NB4 (cell line): ENCODE results near the gene MAP3K8.

ENCODE experiments used
- DNase-seq: peaks from one replicate; pipeline ENCODE4 v3.0.0; 2010; ENCODE audit warnings: low read depth
- H3K4me3 ChIP-seq: one replicate; pipeline ENCODE4 v1.5.1; 2011; ENCODE audit warnings: mild to moderate bottlenecking, low read depth, low read length, moderate library complexity
- CTCF ChIP-seq: IDR thresholded peaks from one replicate; pipeline ENCODE4 v1.5.1; 2012; ENCODE audit warnings: low read depth, low read length
- MAX ChIP-seq: IDR thresholded peaks from 2 replicates; pipeline ENCODE4 v1.6.1; 2011; ENCODE audit warnings: low read depth, low read length
- MYC ChIP-seq: IDR thresholded peaks from 2 replicates; pipeline ENCODE4 v1.6.1; 2011; ENCODE audit warnings: low read depth, low read length
- POLR2A ChIP-seq: IDR thresholded peaks from 2 replicates; pipeline ENCODE4 v1.6.1; 2011; ENCODE audit warnings: mild to moderate bottlenecking; ENCODE audit not compliant: insufficient read length; ENCODE audit errors: extremely low read depth

MAP3K8 gene

DNA sequence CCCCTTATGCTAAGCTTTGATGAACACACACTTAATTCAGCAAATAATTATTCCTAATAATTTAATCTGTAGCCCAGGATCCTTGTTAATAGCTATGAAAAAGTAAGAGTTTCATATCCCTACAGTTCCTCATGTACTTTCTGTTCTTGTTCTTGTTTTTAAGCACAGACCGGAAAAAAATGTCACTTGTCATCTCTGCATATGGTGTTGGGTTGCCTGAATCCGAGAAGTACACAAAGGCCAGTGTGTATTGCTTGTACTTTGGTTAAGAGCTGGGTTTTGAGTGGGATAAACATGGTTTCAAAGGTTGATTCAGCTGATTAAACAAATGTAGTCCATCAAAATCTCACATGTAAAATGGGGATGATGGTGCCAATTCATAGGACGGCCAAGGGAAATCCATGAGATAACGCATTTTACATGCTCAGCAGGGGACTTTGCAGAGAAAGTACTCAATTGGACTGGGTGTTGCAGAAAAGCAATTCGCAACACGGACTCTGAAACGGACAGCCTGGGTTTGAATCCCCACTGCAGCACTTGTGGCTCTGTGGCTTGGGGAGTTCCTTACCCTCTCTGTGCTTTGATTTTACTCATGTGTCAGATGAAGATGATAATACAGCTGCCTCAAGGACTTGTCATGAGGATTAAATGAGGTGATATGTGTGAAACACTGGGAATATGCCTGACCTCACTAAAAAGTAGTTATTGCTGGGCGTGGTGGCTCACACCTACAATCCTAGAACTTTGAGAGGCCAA, 71.7 kb downstream of the MAP3K8 start:
- TF ChIP-seq POLR2A = no peak
- no peak for TF ChIP-seq MYC
- TF ChIP-seq CTCF = no peak
- no peak for TF ChIP-seq MAX

GRCh38 chr10:30509508-30509907, 75.5 kb downstream of the MAP3K8 start:
- no peak overlapping the region for H3K4me3 ChIP-seq
- no peak for TF ChIP-seq MYC
- no peak for TF ChIP-seq CTCF
- TF ChIP-seq POLR2A = no peak
- TF ChIP-seq MAX = no peak
- no peak for DNase-seq

More for the DNA sequence above, 71.7 kb downstream of the MAP3K8 start:
- no peak for DNase-seq
- no peak overlapping the region for H3K4me3 ChIP-seq

DNA sequence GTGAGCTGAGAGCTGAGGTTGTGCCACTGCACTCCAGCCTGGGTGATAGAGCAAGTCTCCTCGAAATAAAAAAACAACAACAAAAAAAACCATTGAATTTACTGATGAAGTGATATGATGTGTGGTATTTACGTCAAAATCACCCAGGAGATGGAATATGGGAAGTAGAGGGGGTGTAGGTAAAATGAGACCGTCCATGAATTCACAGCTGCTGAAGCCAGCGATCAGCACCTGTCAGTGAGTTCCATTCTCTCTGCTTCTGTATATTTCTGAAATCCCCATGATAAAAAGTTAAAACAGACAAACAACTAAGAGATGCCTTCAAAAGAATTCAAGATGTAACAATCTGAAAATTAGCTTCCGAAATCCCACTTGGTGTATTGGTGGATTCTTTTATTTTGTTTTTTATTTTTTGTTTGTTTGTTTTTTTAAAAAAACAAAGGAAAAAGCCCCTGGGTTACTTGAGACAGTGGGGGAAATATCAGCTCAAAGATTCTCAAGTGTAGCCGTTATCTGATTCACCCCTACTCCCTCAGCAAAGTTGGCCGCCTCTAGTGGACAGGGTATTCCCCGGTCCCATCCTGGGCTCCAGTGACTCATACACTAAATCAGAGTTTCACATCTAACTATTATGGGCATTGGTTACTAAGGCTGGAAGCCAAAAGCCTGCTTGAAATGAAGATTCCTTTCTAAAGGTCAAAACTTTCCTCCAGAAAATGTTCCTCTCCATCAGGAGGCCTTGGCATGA, 76.4 kb downstream of the MAP3K8 start:
- DNase-seq = no peak
- H3K4me3 ChIP-seq = no peak overlapping the region
- TF ChIP-seq MAX (no peak), MYC (no peak), POLR2A (no peak), CTCF (no peak)

DNA sequence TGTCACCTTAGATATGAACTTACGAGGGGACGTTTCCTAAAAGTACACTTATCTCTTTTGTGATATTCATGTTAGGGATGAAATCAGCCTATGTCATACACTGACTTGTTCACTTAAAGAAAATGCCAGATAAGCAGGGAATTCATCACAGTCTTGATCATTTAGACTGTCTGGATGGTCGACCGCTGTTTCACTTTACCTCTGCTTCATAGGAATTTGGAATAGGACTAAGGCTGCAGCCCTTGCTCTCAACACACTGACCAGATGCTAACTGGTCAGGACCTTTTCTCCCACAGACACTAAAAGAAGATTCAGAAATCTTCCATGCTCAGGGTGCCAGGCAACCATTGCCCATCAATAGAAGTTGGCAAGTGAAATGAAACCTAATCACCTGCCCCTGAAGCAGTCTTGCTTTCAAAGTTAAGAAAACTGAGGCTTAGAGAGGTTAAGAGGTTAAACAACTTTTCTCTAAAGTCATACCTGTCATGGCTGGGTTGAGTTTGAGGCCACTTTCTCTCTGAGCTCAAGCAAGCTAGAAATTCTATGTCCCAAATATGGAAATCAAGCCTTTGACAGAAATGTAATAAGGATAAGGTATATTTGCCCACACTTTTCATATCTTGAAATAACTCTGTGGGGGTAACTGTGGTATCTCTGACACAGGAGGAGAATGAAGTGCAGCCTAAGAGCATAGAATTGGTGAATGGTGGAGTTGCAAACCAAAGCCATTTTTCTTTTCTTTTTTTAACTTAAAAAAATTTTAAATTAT, 77.1 kb downstream of the MAP3K8 start:
- DNase-seq = no peak
- H3K4me3 ChIP-seq = no peak overlapping the region
- TF ChIP-seq MAX (no peak), CTCF (no peak), MYC (no peak), POLR2A (no peak)
